ENCODE measurements around the gene ECE1.
A peak's percentile ranks its signal among the peaks of the same experiment; 100 is the strongest.
"Not testable (repeated sequence)": the region's sequence is repeated elsewhere in the genome, so short reads cannot be mapped to it uniquely, and the experiment has no call there.

Gene ECE1

DNA sequence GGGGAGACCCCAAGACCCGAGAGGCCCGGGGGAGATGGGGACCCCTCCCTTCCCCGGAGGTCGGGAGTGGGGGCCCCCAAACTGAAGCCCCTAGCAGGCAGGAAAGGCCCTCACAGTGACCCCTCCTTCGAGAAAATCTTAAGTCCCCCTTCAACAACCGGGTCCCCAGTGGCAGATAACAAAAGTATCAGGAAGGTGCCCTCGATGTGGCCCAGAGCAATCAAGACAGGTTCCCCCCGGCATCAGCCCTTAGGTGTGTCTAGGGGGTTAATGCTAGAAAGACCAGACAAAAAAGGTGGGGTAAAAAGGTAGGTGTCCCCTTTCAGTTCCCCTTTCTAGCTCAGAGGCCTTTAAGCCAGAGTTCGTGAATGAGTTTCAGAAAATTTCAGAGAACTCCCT lies 282 bp upstream of the ECE1 start:
- DNase-seq: no peak

DNA sequence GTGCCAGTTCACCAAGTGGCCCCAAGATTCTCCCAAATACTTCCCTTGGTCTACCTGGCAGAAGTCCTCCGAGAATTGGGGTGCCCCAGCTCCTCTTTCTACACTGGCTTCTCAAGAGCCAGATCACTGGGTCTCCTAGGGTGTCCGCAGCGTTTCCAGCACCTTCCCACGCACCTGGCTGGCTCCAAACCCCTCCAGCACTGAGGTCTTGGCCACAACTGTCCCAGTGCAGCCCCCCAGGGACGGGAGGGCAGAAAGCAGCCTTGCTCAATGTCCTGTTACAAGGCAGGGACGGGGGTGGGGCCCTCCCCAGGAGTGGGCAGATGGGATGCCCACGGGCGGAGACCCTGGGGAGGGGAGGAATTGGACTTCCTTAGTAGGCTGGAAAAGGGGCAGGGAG lies 1.1 kb downstream of the ECE1 start:
- DNase-seq: no peak

DNA sequence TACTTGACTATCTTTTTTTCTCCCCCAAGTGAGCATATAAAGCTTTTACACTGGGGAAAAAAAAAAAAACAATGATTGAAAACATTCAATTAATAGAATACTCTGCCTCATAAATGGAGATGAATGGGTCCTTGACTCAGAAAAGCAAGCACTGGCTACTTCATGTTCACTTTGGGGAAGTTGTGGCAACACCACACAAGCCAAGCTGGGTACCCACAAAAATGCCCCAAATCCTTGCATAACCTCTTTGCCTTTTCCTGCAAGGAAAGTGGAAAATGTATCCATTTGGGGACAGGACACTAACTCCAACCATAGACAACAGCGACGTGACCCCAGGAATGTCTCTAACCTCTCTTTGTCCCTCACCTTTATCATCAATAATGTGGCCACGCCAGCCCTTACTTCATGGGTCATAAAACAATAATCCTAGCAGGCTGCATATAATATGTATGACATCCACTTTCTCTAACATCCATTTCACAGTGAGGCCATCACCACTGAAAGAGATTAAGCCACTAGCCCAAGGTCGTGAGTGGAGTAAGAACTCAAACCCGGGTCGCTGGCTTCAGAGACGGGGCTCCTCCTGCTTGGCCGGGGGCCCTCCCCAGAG lies 2.3 kb downstream of the ECE1 start:
- no peak for DNase-seq

DNA sequence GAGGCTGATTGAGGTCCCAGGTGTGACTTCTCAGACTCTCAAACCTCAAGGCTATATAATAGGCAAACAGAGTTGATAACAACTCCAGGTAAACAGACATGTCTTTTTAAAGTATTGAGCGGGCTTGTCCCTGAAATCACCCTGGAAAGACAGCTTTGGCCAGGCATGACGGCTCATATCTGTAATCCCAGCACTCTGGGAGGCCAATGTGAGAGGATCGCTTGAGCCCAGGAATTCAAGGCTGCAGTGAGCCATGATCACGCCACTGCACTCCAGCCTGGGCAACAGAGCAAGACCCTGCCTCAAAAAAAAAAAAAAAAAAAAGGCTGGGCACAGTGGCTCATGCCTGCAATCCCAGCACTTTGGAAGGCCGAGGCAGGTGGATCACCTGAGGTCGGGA lies 4.9 kb downstream of the ECE1 start:
- not testable (repeated sequence) for DNase-seq

DNA sequence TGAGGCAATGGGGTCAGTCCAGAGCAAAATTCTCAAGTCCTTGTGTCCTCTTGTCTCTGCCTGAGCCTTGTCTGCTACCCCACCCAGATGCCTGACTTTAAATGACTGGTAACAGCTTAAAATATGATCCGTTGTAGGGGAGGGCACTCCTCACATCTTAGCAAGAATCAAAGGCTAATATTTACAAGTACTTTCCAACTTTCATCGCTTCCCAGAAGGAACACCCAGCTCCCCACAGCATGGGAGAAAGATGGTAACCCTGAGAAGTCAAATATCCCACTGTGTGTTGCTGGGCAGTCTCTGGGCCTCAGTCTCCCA lies 5.2 kb downstream of the ECE1 start:
- DNase-seq: no peak

DNA sequence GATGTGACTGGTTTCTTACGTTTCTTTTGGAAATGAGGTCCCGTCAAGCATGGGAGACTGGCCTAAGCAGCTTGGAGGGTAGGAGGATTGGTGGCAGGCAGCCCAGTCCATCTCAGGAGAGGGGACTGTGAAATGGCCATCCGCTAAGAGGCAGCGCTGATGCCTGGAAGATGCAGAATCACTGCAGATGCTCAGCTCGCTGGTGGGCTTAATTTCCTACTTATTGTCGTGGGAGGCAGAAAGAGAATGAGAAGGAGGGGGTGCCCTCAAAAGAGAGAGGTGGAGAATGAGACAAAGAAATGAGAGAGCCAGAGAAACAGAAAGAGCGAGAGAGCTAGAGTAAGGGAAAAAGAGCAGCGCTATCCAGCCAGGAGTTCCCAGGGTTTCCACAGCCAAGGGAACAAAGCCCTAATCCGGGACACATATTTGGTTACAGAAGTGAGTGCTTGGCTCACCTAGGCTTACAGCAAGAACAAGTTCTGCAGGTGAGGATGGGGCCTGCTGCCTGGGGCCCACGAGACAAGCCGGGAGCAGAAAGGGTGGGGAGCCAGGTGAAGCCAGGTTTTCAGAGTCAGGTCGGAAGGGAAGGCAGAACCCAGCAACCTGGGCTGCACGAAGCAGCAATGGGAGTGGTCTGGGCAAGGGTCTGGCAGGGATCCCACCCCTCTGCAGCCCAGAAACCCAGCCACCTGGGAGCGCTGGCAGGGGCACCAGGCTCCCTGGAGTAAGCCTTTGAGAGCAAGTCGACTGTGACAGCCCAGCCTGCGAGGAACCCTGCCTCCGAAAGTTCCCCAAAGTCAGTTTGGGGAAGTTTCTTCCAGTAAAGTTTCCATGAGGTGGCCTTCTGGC lies 5.8 kb downstream of the ECE1 start:
- DNase-seq: no peak

DNA sequence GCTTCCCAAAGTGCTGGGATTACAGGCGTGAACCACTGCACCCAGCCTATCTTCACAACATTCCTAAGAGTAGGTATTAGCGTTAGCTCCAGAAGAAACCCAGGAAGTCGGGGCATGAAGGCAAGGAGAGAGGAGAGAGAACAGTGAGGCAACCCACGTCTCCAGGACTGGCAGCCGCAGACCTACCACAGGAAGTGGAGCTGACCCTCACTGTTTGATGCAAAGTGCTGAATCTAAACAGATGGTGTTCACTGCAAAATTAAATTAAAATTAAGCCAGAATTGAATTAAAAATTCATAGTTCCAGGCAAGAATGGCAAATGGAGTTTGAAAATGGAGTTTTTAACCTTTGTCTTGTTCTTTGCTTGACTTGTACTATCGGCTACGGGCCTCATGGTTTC lies 6.7 kb downstream of the ECE1 start:
- no peak for DNase-seq

DNA sequence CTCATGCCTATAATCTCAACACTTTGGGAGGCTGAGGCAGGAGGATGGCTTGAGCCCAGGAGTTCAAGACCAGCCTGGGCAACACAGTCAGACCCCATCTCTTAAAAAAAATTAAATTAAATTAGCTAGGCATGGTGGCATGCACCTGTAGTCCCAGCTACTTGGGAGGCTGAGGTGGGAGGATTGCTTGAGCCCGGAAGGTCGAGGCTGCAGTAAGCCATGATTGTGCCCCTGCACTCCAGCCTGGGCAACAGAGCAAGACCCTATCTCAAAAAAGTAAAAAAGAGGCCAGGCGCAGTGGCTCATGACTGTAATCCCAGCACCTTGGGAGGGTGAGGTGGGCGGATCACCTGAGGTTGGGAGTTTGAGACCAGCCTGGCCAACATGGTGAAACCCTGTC lies 8.2 kb downstream of the ECE1 start:
- not testable (repeated sequence) for DNase-seq

DNA sequence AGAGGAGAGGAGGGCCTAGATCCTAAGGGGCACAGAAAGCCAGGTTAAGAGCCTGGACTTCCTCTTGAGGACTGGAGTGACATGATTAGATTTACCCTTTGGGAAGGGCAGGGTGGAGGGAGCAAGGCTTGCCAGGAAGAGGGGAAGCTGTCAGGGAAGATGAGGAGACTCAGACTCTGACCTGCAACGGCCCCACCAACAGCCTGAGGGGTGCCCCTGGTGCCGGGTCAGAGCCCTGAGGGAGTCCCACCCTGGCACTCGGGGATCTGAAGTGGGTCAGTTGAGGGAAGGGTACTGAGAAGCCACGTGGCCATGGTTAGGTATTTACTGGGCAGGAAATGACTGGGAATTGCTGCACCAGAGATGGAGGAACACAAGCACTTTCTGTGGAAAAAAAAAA lies 9.8 kb downstream of the ECE1 start:
- DNase-seq: no peak

DNA sequence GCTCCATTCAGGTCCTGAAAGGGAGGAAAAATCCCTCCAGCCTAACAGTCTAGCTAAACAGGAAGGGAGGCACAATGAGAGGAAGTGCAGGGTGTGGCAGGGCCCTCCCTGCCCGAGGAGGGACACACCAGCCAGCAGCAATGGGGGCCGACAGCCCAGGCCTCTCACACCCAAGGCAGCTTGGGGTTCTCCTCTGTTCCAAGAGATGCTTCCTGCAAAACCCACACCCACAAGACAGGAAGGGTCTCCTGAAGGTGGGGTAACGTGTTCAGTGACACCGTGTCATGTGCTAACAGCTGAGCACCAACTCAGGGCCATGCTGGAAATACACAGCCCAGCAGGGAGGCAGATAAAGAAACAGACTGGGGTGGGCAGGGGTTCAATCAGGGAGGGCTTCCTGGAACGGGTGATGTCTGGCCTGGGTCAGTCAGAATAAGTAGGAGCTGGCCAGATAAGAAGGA lies 10.2 kb downstream of the ECE1 start:
- no peak for DNase-seq

DNA sequence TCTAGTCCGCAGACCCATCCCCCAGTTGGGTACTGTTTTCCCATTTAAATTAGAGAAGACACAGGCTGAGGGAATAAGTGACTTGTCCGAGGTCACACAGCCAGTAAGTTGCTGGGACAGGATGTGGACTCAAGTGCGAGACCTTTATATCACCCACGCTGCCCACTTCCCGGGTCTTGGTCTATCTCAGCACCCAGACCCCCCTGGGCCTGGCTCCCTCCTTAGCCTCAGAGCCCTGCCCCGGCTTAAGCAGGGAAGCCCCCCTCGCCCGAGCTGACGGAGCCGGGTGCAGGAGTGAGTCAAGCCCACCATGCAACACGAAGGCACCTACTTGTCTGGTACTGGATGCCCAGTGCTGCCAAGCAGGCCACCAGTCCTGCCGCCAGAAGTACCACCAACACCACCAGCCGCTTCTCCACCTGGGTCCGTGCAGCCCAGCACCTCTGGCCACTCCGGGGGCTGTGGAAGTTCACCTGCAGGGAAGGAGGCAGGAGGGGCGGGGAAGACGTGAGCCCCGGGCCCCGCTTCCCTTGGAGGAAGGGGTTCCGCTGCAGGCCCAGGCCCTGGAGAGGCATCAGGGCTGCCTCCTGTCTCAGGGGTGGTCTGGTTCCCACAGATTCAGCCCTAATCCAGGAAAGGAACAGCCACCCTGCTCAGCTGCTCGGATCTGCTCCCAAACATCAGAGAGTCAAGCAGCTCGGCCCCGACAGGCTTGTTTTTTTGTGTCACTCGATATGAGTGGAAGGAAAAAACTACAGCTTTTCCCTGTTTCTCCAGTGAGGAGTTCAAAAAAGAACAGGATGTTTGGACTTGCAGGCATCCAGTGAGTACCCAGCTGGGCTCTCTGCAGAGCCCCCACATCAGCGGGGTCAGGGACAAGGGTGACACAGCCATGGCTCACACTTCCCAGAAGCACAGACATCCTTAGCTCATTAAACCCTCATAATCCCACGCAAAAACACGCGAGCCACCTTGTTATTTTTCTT lies 11.1 kb downstream of the ECE1 start:
- no peak for DNase-seq

DNA sequence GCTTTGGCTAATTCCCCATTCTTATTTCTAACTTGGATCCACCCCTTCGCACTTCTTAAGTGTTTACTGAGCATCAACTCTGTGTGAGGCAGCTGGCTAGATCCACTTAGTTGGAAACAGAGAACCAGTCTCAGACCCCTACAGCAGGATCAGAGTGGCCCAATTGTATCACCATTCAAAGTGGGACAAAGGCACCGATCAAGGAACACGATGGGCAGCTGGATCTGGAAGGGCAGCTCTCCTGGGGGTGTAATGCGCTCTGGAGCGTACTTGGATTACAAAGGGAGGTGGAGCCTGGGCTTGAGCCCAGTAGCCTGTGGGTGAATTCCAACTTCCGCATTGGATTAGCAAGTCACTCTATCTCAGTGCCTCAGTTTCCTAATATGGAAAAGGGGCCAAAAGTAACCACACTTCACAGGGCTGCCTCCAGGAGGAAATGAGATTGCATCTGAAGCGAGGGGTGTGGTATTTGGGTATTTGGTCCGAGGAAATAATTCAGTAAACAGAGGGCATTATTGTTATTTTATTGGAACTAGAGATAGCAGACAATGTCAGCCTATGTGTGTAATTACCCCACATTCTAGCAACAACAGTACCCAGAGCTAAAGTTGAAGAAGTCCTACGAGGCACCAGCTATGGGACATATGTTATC lies 11.9 kb downstream of the ECE1 start:
- no peak for DNase-seq

DNA sequence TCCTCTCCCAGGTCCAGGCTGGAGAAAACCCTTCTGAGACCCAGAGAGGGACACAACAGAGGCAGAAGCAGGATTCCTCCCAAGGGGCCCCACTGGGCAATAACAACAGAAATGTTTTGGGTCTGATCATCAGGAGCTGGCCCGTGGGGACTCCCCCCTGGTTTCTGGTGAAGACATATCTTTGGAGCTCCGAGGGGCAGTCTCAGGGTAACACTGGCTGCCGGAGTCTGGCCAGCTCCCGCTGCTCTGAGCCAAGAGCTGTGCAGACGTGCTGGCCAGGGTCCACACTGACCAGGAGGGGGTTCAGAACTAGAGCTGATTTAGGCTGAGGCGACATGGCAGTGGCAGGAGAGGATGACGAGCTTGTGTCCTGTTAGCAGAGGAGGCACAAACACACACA lies 13.1 kb downstream of the ECE1 start:
- DNase-seq: no peak

DNA sequence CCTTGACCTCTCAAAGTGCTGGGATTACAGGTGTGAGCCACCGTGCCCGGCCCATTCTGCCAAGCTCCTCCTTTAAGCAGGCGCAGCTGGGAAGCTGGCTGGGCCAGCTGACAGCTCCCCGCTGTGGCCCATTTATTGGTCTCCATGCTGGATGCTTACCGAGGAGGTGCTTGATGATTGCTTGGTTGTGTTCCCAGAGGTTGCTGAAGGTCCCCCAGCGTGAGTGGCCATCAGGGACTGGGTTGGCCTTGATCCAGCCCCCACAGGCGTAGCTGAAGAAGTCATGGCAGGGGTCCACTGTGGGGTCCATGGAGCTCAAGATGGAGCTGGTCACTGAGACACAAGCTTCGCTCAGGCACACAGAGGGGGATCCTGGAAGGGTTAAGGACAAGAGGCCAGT lies 17.7 kb downstream of the ECE1 start:
- DNase-seq: no peak

DNA sequence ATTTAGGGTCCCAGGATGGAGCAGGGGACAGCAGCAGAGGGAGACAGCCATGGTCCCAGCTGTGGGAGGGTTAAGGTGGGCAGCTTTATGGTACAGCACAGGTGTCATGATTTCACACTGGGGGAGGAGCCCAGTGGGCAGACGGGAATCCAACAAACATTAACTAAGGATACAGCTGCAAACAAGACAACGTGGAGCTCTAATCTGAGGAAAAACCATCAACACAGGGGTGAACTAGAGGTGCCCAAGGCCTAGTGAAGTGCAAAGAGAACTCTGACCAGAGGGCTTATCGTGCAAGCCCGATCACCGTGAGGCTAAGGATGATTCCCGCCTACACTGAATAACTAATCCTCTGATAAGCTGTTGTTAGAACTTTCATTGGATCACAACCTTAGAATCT lies 18.7 kb downstream of the ECE1 start:
- DNase-seq: no peak

DNA sequence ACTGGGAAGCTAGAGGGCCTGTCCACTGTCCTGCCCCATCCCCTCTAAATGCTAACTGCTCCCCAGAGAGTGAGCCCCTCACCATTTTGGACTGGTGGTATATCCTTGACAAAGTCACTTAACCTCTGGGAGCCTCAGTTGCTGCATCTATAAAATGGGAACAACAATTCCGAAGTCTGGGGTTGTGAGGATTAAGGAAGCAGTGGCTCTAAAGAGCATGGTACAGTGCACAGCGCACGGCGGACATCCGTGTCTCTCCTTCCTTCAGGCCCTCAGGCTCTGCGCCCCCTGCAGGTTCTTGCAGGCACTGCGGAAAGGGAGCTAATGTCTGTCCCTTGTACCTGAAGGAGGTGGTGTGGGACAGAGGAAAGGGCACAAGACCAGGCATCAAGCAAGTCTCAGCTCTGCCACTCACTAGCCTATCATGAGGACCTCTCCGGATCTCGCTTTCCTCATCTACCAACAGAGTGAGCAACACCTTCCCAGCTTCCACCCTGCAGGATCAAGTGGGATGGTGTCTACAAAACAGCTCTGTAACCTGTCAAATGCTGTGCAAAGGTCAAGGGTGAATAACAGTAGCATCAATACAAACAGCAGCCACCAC lies 20.1 kb downstream of the ECE1 start:
- DNase-seq: peak; percentile 67 to 83 (median 72)

DNA sequence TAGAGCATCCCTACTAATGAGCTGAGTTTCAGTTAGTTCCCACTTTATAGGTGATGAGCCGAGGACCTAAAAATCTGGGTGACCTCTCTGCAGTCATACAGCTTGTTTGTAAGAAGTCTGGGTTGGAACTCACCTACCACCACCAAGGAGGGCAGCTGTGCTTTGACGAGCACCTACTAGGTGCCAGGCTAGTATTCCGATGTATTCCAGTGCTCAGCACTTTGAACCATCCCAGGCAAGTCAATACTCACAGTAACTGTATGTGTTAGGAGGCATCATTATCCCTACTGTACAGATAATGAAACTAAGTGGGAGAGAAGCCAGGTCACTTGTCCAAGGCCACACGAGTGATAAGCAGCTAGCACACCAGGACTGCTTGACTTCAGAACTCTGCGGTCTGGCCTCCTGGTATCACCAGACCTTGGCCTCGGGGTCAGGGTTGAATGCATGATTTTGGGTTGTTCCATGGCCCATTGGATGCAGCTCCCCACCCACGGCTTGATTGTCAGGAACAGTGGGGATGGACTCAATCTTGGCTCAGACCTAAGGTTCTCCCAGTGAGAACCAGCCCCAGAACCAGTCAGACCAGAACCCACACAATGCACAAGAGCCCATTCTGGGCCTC lies 20.7 kb downstream of the ECE1 start:
- no peak for DNase-seq

DNA sequence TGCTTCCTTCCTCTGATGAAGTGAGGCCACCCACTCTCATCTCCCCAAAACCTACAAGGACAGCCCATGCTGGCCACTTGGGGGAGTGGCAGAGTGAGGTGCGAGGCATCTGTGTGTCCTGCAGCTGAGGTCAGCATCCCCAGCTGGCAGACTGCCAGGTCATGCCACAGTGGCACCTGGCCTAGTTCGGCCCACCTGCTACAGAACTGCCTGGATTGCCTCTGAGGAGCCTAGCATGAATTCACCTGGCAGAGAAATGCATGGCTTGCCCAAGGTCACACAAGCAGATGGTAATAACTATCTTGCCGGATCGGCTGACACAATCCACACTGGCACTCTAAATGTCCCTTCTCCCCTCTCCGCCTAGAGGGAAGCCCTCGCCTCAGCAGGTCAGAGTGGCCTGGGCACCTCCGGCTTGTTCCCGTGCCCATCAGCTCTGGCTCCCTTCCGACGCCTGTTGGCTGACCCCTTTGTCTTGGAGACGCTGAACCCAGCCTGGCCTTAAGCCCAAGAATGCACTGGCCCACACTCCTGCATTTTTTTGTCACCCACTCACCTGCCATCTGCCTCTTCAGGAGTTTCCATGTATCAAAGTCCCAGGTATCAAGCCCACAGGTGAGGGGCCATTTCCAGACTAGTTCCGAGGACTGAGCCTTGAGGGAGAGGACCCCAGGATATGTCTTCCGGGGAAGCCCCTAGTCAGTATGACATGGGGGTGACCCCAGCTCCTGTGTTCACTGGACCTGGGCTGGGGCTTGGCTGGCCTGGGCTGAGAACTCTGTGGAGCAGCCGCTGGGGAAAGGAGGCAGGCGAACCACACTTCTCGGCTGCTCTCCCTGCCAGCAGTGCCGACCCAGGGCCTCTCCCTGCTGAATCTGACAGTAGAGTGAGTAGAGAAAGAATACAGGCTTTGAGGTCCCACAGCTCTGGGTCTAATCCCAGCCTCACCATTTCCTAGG lies 21.7 kb downstream of the ECE1 start:
- no peak for DNase-seq

DNA sequence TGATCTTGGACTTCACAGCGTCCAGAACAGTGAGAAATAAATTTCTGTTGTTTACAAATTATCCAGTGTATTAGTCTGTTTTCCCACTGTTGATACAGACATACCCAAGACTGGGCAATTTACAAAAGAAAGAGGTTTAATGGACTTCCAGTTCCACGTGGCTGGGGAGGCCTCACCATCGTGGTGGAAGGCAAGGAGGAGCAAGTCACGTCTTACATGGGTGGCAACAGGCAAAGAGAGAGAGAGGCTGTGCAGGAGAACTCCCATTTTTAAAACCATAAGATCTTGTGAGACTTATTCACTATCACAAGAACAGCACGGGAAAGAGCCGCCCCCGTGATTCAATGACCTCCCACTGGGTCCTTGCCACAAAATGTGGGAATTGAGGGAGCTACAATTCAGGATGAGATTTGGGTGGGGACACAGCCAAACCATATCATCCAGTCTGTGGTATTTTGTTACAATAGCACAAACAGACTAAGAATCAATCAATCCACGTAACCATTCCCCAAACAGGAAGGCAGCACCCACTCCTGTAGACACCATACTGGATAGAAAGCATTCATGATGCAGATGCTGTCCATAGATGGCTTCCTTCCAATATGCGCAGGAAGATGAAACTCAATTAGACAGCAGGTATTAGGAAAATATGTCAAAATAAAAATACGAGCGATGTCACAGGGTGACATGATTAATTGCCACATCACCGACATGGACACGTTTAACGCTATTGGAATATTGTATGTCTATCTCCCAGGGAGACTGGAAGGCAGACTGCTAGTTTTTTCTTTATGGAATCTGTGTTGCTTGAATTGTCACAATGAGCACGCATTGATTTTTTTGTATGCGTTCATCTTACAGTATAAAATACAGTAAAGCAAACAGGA lies 22.8 kb downstream of the ECE1 start:
- DNase-seq: no peak
